ENCODE results near the gene ABHD16B.
A peak's percentile ranks its signal among the peaks of the same experiment; 100 is the strongest.

GRCh38 chr20:63829603-63829944 lies 31.7 kb upstream of the ABHD16B start:
- TF ChIP-seq RFX5 (IDR thresholded peaks at IDR 0.05; ENCODE audit: low read depth, low read length): no peak
- no peak for TF ChIP-seq SRF (IDR thresholded peaks at IDR 0.05; ENCODE audit: low read depth in 2 of 2, low read length in 2 of 2)
- TF ChIP-seq POLR2AphosphoS5 (IDR thresholded peaks at IDR 0.05; ENCODE audit: low read length): no peak
- 0 out of 2 replicates have a peak, but pooled peaks have one; percentile 23 for TF ChIP-seq EZH2 (IDR thresholded peaks at IDR 0.05; ENCODE audit: borderline replicate concordance, control insufficient read depth, low read depth, low read length)
- TF ChIP-seq, protein P1, sequence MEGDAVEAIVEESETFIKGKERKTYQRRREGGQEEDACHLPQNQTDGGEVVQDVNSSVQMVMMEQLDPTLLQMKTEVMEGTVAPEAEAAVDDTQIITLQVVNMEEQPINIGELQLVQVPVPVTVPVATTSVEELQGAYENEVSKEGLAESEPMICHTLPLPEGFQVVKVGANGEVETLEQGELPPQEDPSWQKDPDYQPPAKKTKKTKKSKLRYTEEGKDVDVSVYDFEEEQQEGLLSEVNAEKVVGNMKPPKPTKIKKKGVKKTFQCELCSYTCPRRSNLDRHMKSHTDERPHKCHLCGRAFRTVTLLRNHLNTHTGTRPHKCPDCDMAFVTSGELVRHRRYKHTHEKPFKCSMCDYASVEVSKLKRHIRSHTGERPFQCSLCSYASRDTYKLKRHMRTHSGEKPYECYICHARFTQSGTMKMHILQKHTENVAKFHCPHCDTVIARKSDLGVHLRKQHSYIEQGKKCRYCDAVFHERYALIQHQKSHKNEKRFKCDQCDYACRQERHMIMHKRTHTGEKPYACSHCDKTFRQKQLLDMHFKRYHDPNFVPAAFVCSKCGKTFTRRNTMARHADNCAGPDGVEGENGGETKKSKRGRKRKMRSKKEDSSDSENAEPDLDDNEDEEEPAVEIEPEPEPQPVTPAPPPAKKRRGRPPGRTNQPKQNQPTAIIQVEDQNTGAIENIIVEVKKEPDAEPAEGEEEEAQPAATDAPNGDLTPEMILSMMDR (IDR thresholded peaks at IDR 0.05 in 2 of 3, conservative IDR thresholded peaks at IDR 0.05 in 1 of 3; ENCODE audit: control insufficient read depth in 2 of 3, extremely low read depth in 1 of 3, insufficient read depth in 1 of 3, low read depth in 3 of 3, low read length in 3 of 3): no peak
- TF ChIP-seq MEF2A (IDR thresholded peaks at IDR 0.05; ENCODE audit: insufficient read depth, low read depth, low read length): no peak
- TF ChIP-seq USF2 (IDR thresholded peaks at IDR 0.05; ENCODE audit: borderline replicate concordance, low read depth, low read length): no peak
- TF ChIP-seq WRNIP1 (IDR thresholded peaks at IDR 0.05; ENCODE audit: borderline replicate concordance, low read depth, low read length): no peak
- TF ChIP-seq HCFC1 (IDR thresholded peaks at IDR 0.05; ENCODE audit: low read length): no peak
- no peak for TF ChIP-seq MXI1 (IDR thresholded peaks at IDR 0.05; ENCODE audit: low read depth, low read length)
- no peak for TF ChIP-seq SMAD1 (IDR thresholded peaks at IDR 0.05; ENCODE audit: low read depth, partially characterized antibody)
